ENCODE results near the gene GFM1. TPM values are rescaled to one million over a fixed set of nuclear protein-coding genes. Genes with fewer than 3 reads are reported as not detected.
A peak's percentile ranks its signal among the peaks of the same experiment; 100 is the strongest.

Gene GFM1
- total RNA-seq, 6 experiments from 2014 or later = 40.2 to 61.5 (median 43.8) TPM

GRCh38 chr3:158658889-158659288, 14.6 kb downstream of the GFM1 start:
- TF ChIP-seq POLR2A (IDR thresholded peaks at IDR 0.05) (no peak), CTCF (IDR thresholded peaks at IDR 0.05) (no peak)
- intact Hi-C loops (cut with DNase I) = no loop called here
- H3K36me3 ChIP-seq = peaks cover 0 to 52% (median 18%) of the 10 kb centered on the region in 4 donors

GRCh38 chr3:158659454-158660237, 15.3 kb downstream of the GFM1 start:
- intact Hi-C loops (cut with DNase I) = loop anchor here in 1 of 2 donors (10.0 kb wide), 1 partner anchor 65 kb away; no protein-coding TSS in a partner anchor
- WGBS (ENCODE audit: insufficient coverage, low coverage, low lambda C conversion rate, missing lambda C conversion rate) = 35% methylated on average over 7 of the region's 7 CpGs

More at GRCh38 chr3:158658889-158659288, 14.6 kb downstream of the GFM1 start:
- H3K4me3 ChIP-seq = no peak overlapping the region
- WGBS (ENCODE audit: insufficient coverage, low coverage, low lambda C conversion rate, missing lambda C conversion rate) = 84% methylated on average over 7 of the region's 7 CpGs
- no peaks in the 10 kb centered on the region for H3K4me1 ChIP-seq
- DNase-seq (no peak), ATAC-seq (no peak)
- no peaks in the 10 kb centered on the region for H3K9me3 ChIP-seq
- H3K27me3 ChIP-seq = no peaks in the 10 kb centered on the region
- H3K27ac ChIP-seq = no peak overlapping the region

GRCh38 chr3:158660711-158661110, 16.4 kb downstream of the GFM1 start:
- ATAC-seq = no peak
- H3K9me3 ChIP-seq = no peaks in the 10 kb centered on the region
- H3K27ac ChIP-seq = no peak overlapping the region
- H3K4me3 ChIP-seq = no peak overlapping the region
- no peak for DNase-seq
- intact Hi-C loops (cut with DNase I) = loop anchor here in 1 of 2 donors (10.0 kb wide), 1 partner anchor 64 kb away; no protein-coding TSS in a partner anchor
- H3K27me3 ChIP-seq = no peaks in the 10 kb centered on the region
- no peaks in the 10 kb centered on the region for H3K4me1 ChIP-seq
- WGBS (ENCODE audit: insufficient coverage, low coverage, low lambda C conversion rate, missing lambda C conversion rate) = 86% methylated on average over 4 of the region's 4 CpGs
- TF ChIP-seq POLR2A (IDR thresholded peaks at IDR 0.05) = no peak
- TF ChIP-seq CTCF (IDR thresholded peaks at IDR 0.05) = no peak
- peaks cover 0 to 47% (median 16%) of the 10 kb centered on the region in 4 donors for H3K36me3 ChIP-seq

More at GRCh38 chr3:158659454-158660237, 15.3 kb downstream of the GFM1 start:
- no peaks in the 10 kb centered on the region for H3K27me3 ChIP-seq
- DNase-seq (peak in 1 of 3 donors; percentile 56), ATAC-seq (peak; percentile 87 to 97 (median 92))
- H3K4me3 ChIP-seq = no peak overlapping the region
- H3K27ac ChIP-seq = peak overlapping the region in 1 of 3 donors; percentile 8
- H3K9me3 ChIP-seq = no peaks in the 10 kb centered on the region
- H3K36me3 ChIP-seq = peaks cover 0 to 46% (median 16%) of the 10 kb centered on the region in 4 donors
- no peaks in the 10 kb centered on the region for H3K4me1 ChIP-seq
- TF ChIP-seq POLR2A (IDR thresholded peaks at IDR 0.05) (no peak), CTCF (IDR thresholded peaks at IDR 0.05) (peak; percentile 56 to 72 (median 68))

- DNase-seq (no peak), ATAC-seq (no peak)
- Histone ChIP-seq H3K9me3 (no peaks in the 10 kb centered on the region), H3K27me3 (no peaks in the 10 kb centered on the region), H3K36me3 (peaks cover 0 to 68% (median 29%) of the 10 kb centered on the region in 4 donors), H3K27ac (no peak overlapping the region), H3K4me3 (no peak overlapping the region), H3K4me1 (no peaks in the 10 kb centered on the region)
- no peak for TF ChIP-seq POLR2A (IDR thresholded peaks at IDR 0.05)
- TF ChIP-seq CTCF (IDR thresholded peaks at IDR 0.05) = no peak
- intact Hi-C loops (cut with DNase I) = loop anchor here in 1 of 2 donors (10.0 kb wide), 1 partner anchor 62 kb away; no protein-coding TSS in a partner anchor
- 83% methylated on average over 1 of the region's 1 CpG for WGBS (ENCODE audit: insufficient coverage, low coverage, low lambda C conversion rate, missing lambda C conversion rate)
These were observed 18.9 kb downstream of the GFM1 start for GRCh38 chr3:158663246-158663645.

Data from right lobe of liver (tissue), 6 donors.